Stimulated activated CD8-positive, alpha-beta memory T cell treated with anti-CD3 and anti-CD28 coated beads, Interleukin-7, amount 100 ng/mL, for 48 hours (primary cell): ENCODE results near the gene ZSCAN25.
"Not testable (repeated sequence)": the region's sequence is repeated elsewhere in the genome, so short reads cannot be mapped to it uniquely, and the experiment has no call there.

Experiments used
- DNase-seq, 2 donors: peaks; one replicate each; pipeline ENCODE4 v3.0.0-alpha.2; 2020; ENCODE audit warnings: low read depth in 1 of 2; ENCODE audit errors: extremely low read depth in 1 of 2

Gene ZSCAN25

DNA sequence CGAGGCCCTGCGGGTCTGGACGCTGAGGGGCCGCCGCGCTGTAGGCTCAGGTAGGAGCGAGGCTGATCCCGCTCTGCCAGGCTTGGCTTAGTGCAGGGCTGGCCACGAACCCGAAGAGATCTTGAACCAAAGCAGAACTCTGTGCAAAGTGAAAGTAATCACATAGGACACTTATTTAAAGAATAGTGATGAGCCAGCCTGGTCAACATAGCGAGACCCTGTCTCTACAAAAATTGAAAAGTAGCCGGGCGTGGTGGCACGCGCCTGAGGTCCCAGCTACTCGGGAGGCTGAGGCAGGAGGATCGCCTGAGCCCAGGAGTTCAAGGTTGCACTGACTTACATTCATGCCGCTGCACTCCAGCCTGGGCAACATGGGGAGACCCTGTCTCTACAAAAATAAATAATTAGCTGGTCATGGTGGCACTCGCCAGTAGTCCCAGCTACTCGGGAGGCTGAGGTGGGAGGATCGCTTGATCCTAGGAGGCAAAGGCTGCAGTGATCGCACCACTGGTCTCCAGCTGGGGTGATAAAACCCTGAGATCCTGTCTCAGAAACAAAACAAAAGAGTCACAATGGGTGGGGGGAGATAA, 541 bp downstream of the ZSCAN25 start:
- no peak for DNase-seq

DNA sequence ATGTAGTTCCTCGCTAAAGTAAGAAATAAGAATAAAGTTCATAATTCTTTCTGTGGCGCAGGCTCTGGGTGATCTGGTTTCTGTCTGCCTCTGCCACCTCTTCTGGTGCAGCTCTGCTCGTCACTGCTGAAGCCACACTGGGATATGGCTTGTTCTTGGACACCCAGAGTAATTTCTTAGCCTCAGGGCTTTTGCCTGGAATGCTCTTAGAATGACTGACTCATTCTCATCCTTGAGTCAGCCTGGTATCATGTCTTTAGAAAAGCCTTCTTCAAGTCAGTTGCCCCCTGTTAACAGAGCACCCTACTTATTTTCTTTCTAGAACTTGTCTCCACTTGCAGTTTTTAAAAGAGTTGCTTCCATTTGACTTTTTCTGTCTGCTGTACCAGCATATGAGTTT, 2.0 kb downstream of the ZSCAN25 start:
- no peak for DNase-seq

DNA sequence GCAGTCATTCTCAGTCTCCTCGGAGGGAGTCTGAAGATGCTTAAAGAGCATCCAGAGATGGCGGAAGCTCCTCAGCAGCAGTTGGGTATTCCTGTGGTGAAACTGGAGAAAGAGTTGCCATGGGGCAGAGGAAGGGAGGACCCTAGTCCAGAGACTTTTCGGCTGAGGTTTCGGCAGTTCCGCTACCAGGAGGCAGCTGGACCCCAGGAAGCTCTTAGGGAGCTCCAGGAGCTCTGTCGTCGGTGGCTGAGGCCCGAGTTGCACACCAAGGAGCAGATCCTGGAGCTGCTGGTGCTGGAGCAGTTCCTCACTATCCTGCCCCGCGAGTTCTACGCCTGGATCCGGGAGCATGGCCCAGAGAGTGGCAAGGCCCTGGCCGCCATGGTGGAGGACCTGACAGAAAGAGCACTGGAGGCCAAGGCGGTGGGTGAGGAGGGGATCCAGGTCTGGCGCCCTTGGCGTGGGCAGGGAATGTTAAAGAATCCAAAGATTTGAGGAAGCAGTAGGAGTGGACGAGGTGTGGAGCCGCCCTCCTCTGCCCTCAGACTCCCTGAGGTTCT, 2.9 kb downstream of the ZSCAN25 start:
- no peak for DNase-seq

DNA sequence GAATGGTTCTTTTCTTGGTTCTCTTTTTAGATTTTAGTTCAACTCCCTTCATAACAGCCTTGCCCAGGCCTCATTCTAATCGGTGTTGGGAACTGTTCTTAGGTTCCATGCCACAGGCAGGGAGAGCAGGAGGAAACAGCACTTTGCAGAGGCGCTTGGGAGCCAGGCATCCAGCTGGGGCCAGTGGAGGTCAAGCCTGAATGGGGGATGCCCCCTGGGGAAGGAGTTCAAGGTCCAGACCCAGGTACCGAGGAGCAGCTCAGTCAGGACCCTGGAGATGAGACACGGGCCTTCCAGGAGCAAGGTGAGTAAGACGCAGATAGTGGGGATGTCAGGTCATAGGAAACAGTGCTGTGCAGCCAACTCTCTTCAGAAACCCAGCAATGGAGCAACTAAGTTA, 4.5 kb downstream of the ZSCAN25 start:
- no peak for DNase-seq

DNA sequence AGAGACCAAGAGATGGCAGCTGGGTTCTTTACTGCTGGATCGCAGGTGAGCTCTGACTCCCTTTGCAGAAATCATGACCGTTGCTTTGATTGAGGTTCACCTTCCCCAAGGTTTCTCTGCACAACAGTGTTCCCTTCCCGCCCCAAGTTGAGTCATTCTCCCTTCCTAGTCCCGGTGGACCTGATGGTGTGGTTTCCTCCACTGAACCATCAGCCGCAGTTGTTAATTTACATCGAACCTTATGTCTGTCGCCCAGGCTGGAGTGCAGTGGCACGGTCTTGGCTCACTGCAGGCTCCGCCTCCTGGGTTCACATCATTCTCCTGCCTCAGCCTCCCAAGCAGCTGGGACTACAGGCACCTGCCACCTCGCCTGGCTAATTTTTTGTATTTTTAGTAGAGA, 5.8 kb downstream of the ZSCAN25 start:
- no peak for DNase-seq

DNA sequence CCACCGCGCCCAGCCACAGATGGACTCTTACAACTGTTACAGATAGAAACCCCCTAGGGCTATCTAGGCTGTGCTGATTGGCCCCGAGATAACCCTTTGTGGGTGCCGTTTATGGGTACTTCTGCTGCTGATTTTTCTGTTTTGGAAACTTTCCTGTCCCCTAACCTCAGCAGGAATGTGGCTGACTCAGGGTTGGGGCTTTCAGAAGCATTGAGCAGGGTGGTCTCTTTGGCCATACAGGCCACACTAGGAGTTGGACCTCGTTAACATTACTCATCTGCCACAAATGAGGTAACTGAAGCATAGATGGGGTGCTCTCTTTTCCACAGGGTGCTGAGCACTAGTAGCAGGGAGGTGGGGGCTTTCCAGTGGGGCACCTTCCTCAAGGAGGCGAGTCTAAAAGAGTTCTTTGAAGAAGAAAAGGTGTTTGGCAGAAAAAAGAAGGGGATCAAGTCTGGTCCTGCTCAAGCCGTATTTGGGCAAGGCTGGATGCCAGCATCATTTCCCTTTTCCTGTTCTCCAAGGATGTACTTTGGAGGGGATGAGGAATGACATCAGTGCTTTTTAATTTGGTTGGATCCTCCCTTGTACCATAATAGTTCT, 6.4 kb downstream of the ZSCAN25 start:
- DNase-seq, result peak; percentile 36 to 68

DNA sequence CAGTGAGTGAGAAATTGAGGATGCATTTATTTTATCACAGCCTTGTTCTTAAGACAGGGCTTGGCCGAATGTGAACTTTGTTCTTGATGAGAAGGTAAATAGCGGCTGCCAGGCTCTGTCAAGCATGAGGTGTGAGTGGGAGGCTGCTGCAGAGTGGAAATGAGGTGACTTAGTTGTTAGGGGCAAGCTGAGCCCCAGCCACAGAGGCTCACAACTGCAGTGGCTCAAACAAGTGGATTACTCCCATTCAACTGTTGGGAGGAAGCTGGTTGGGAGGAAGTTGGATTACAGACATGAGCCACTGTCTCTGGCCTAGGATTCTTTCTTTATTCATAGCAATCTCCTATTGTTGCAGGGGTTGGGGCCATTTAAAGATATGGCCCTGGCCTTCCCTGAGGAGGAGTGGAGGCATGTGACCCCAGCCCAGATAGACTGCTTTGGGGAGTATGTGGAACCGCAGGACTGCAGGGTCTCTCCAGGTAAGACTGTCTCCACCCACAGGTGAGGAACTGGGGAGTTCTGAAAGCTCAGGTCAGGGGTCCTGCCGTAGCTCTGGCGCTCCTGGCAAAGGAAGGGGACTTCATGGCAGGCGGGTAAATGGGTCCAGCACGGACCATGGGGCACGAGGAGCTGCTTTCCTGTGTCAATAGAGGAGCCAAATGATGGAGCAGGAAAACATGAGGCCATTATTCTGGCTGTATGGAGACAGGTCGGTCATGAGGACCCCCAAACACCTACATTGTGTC, 7.1 kb downstream of the ZSCAN25 start:
- peak; percentile 14 to 45 for DNase-seq

DNA sequence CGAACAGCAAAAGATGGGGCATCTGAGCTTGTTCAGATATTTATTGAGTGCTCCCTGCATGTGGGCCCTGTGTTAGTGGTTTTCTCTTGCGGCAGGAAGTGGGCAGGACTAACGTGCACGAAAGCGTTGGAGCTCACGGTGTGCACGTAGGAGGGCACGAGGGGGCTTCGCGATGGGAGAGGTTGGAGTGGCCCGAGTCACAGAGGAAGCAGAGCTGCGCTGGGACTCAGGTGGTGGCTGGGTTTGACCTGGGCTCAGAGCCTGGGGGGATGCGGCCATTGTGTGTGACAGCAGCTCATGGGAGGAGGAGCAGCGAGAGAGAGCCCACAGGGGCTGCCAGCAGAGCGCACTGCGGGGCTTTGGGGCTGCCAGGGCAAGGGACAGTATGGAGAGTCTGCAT, 7.7 kb downstream of the ZSCAN25 start:
- peak; percentile 62 to 74 for DNase-seq

DNA sequence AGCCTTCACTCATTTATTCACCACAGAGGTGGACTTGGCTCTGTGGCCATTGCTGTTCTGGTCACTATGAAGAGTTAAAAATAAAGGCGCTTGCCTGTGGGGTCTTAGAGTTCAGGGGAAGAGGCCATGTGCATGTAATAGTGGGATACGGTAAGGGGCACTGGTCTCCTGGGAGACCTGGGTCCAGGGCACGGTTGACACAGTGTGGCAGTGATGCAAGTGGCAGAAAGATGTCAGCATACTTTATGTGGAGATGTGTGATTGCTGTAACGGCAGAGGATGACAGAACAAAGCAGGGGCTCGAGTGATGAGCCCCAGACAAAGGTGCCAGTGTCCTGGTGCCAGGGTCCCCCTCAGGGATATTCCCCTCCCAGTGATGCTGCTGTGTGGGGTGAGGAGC, 8.6 kb downstream of the ZSCAN25 start:
- no peak for DNase-seq

DNA sequence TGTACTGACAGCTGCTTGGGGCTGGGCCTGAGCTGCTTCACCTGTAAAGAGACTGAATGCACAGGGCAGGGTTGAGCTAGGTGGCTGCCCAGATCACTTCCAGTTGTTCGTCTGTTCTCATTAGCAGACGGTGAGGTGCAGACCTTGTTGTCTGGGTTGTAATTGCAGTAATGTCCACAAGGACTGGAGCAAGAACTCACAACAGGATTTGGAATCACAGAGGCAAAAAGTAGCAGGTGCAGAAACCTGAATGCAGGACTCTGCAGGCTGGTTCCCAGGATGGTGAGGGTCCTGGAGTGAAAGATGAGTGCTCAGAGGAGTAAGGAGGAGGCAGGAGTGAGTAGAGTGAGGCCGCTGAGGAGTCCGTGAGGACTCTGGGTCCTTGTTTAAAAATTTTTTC, 9.2 kb downstream of the ZSCAN25 start:
- no peak for DNase-seq

DNA sequence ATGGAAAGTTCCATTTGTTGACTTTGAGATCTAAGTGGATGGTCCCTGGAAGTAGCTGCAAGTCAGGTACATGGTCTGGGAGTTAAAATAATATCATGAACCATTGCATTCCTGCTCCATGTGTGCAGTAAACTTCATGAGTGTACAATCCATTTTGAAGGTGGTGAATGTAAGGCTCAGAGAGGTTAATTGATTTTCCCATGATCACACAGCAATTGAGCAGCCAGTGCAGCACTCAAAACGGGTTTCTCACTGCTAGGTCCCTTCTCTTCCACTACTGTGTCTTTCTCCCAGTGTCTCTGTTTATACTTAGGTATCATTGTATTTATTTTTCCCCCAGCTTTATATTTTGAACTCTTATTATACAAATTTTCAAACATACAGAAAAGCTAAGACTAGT, 9.9 kb downstream of the ZSCAN25 start:
- DNase-seq, result no peak

DNA sequence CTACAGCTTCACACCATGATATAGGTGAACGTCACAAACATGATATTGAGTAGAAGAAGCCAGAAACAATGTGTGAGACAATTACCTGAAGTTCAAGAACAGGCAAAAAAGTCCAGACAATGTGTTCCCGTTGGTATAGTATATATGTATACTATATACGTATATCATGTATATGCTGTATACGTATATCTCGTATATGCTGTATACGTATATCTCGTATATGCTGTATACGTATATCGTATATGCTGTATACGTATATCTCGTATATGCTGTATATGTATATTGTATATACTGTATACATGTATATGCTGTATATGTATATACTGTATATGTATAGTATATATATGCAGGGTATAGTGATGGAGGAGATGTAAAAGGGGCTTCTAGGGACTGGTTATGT, 10.8 kb downstream of the ZSCAN25 start:
- DNase-seq, result no peak

DNA sequence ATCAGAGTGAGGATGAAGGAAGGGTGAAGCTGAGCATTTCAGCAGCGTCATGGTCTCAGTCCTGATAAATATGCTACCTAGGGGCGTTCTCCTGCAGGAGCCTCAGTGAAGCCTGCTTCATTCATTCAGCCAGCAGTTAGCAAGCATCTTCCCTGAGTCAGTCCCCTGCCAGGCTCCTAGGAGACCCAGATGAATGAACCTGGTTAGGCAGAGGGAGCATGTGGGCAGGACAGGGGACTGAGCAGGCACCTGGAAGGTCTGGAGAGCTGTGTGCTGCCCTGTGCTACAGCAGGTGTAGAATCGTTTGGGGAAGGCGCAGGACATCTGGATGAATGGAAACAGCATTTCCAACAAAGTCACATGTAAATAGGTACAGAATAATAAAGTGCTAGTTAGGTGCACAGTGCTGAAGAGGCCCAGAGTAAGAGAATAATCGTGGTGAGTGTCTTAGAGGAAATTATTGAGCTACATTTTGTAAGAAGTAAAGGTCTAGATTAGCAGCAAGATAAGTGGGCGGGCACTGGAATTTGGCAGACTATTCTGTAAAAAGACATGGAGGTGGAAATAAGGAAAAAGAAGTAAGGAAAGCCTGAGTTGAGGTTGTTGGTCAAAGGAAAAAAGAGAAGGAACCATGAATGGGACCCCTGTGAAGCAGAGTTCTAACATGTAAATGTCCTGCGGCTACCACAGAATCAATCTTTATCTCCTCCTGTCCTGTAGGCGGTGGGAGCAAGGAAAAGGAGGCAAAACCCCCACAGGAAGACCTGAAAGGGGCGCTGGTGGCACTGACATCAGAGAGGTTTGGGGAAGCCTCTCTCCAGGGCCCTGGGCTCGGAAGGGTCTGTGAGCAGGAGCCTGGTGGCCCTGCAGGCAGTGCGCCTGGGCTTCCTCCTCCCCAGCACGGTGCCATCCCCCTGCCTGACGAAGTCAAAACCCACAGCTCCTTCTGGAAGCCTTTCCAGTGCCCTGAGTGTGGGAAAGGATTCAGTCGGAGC, 12.0 kb downstream of the ZSCAN25 start:
- no peak for DNase-seq

DNA sequence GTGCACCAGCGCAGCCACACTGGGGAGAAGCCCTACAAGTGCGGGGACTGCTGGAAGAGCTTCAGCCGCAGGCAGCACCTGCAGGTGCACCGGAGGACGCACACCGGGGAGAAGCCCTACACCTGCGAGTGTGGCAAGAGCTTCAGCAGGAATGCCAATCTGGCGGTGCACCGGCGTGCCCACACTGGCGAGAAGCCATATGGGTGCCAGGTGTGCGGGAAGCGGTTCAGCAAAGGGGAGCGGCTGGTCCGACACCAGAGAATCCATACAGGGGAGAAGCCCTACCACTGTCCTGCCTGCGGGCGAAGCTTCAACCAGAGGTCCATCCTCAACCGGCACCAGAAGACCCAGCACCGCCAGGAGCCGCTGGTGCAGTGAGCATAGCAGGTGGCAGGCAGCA, 12.9 kb downstream of the ZSCAN25 start:
- DNase-seq, result no peak

DNA sequence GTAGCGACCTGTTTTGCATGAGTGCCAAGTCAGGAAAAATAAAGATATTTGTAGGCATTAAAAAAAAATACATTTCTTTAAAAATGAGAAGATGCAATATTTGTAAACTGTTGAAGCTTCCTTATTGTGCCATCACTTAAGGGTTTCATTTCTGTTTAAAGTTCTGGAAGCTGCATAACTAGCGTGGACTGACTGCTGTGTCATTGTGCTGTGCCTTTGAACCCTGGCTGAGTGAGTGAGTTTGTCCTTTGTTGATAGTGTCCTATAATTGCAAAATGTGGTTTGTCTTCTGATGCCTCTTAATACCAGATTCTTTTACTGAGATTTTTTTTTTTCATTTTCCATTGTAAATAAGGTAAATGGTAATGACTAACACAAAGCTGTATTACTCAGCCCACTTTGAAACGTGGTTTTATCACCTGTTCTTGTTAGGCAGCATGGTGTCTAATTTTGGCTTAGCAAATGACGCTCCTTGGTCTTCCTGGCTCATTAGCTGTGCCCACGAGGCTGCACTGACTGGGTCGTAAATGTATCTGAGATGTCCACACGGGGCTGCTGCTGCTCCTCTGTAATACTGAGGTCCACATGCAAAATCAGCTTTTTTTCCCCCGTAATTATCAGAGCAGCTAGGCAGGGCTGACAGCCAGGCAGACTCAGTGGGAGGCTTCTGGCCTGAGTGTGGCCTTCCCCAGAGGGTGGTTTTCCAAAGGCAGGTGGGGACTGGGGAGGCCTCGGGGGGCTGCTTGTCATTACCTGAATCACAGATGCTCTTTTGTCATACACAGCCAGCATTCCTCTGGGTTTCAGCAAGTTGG, 14.8 kb downstream of the ZSCAN25 start:
- peak; percentile 10 to 43 for DNase-seq

DNA sequence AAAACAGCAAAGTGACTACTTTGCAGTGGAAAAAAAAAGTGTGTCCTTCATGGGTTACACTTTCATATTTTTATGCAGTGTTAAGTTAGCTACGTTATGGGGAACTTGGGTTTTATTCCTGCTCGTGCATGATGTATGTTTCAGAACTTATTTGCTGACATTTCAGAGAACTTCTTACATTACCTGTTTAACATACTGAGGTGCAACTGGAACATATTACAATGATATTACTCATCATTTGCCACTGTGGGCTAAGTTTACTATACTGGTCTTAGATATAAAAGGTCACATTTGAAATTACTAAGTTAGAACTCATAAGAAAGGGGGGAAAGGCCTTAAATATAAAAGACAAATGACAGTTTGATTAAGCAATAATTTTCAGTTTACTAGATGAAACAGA, 20.7 kb downstream of the ZSCAN25 start:
- not testable (repeated sequence) for DNase-seq

DNA sequence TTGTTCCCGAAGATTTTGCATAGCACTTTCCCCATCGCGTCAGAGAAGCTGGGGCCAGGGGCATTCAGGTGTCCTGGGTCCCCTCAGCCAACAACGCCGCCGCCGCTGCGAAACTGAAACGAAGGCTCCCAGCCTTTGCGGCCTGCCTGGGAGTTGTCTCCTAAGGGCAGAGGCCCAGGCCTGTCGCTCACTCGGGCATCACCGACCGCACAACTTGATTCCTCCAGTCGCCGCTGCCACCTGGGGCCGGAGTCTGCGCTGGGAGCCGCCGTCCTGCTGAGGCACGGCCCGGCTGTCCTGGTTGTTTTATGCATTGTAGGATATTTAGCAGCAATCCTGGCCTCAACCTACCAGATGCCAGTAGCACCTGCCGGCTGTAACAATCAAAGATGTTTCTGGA, 22.0 kb downstream of the ZSCAN25 start:
- DNase-seq, result no peak

DNA sequence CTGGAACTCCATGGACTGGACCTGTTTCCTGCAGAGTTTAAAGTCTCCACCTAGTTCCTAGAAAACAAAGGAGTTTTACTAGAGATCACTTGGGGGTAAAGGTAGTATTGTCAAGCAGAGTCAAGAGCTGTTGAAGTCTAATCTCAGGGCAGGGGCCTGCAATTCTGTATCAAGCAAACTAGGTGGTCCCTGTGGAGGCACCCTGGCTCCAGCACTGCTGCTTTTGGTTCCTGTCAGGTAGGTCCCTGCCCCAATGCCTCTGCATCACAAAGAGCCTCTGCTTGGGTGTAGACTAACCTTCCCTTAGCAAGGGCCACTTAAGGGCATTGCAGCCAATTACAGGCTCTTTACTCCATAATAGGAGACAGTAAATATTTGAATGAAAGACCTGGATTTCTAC, 22.5 kb downstream of the ZSCAN25 start:
- no peak for DNase-seq

DNA sequence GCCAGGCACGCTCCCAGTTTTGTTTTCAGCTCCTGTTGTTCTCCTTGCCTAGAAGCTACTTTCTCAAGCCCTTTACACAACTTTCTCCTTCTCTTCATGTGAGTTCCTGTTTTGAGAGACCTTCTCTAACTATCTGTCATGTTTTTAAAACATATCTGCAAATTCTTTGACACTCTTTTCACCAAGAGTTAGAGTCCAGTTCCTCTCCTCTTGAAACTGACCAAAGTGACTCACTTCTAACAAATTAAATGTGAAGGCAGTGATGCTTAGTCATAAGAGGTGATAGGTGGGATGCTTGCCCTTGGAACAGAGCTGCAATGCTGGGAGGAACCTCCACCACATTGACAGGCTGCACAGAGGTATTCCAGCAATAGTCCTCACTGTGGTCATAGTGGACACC, 25.3 kb downstream of the ZSCAN25 start:
- DNase-seq, result no peak

DNA sequence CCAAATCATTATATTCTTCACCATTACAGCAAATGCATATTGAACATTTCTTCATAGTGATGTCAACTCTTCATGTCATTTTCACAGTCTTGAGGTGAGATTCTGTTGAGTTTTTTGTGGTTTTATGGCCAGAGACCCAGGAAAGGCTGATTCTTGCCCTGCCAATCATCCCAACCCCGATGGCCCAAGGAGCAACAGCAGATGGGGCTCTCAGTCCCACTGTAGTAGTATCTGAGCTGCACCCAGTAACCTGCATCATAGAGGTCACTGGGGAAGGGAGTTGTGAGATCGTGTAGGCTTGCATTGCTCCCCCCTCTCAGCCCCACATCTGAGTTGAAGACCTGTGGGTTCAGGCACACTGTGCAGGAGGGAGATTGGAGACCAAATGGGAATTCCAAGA, 26.7 kb downstream of the ZSCAN25 start:
- DNase-seq, result no peak
